Measurements from ENCODE around the gene PHB1. TPM values are rescaled to one million over a fixed set of nuclear protein-coding genes. Genes with fewer than 3 reads are reported as not detected.

PHB1 gene
- total RNA-seq, 2 donors from 2014 or later = 227 to 263 TPM

- Mint-ChIP-seq H3K9me3 (no peaks in the 10 kb centered on the region), H3K36me3 (ENCODE audit: low read depth) (no peaks in the 10 kb centered on the region), H3K4me3 (peak overlapping the region; percentile 46), H3K27me3 (ENCODE audit: insufficient read depth) (peaks cover 76% of the 10 kb centered on the region), H3K27ac (no peak overlapping the region), H3K4me1 (peaks cover 8% of the 10 kb centered on the region)
- TF ChIP-seq, protein P1, sequence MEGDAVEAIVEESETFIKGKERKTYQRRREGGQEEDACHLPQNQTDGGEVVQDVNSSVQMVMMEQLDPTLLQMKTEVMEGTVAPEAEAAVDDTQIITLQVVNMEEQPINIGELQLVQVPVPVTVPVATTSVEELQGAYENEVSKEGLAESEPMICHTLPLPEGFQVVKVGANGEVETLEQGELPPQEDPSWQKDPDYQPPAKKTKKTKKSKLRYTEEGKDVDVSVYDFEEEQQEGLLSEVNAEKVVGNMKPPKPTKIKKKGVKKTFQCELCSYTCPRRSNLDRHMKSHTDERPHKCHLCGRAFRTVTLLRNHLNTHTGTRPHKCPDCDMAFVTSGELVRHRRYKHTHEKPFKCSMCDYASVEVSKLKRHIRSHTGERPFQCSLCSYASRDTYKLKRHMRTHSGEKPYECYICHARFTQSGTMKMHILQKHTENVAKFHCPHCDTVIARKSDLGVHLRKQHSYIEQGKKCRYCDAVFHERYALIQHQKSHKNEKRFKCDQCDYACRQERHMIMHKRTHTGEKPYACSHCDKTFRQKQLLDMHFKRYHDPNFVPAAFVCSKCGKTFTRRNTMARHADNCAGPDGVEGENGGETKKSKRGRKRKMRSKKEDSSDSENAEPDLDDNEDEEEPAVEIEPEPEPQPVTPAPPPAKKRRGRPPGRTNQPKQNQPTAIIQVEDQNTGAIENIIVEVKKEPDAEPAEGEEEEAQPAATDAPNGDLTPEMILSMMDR (conservative IDR thresholded peaks at IDR 0.05) = no peak
- peak; percentile 65 for DNase-seq
- no peak overlapping the region for H3K9ac ChIP-seq (ENCODE audit: extremely low read depth, low read length, poor library complexity, severe bottlenecking)
- 91% methylated on average over 1 to 3 of the region's 3 CpGs for WGBS, 2 experiments (ENCODE audit: insufficient coverage in 1 of 2, insufficient read length in 1 of 2)
- H3K9me3 ChIP-seq (ENCODE audit: control insufficient read depth, low read length) = no peaks in the 10 kb centered on the region
- peaks cover 27% of the 10 kb centered on the region for H3K27me3 ChIP-seq (ENCODE audit: control insufficient read depth, insufficient read depth, low read length, poor library complexity, severe bottlenecking)
- H3K36me3 ChIP-seq (ENCODE audit: control insufficient read depth, insufficient read depth, low read length) = no peaks in the 10 kb centered on the region
- H3K4me3 ChIP-seq (ENCODE audit: low read length) = no peak overlapping the region
- no peaks in the 10 kb centered on the region for H3K4me1 ChIP-seq (ENCODE audit: control insufficient read depth, insufficient read depth, low read length)
- no peak overlapping the region for H3K27ac ChIP-seq (ENCODE audit: low read depth, low read length)
These were observed 24.6 kb upstream of the PHB1 start for GRCh38 chr17:49439305-49439672.

DNA sequence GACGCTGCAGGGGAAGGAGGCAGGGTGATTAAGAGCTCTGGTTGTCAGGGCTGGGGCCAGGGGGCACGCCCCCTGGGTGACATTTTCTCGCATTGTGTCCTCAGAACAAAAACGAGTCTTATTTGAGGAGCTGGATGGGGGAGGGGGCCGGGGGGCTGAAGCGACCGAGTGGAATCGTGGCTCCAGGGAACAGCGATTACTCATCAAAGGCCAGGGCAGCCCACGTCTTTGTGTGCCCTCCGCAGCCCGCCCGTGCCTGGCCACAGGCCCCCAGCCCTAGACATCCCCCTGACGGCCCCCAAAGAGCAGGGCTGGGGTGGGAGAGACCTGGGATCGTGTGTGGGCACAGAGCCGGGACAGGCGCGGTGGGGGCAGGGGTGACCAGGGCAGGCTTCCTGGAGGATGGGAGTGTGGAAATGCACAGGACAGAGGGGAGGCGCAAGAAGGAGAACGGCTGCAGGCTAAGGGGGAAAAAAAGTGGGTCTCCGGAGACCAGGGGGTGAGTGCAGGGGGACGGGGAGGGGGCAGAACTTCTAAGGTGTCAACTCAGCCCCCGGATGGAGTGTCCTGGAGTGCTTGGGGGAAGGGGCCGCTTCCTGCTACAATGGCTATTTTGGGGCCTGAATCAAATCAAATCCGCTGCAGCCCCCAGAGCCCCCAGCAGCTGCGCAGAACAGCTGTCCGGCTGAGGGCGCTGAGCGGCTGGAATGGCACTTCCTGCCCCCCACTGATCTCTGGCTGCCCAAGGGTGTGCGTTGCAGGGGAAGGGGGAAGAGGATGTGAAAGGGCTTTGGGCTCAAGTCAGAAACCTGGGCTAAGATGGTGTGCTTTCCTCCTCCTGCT is 24.0 kb upstream of the PHB1 start:
- Histone ChIP-seq H3K27me3 (ENCODE audit: control insufficient read depth, insufficient read depth, low read length, poor library complexity, severe bottlenecking) (peaks cover 26% of the 10 kb centered on the region), H3K4me3 (ENCODE audit: low read length) (no peak overlapping the region), H3K9ac (ENCODE audit: extremely low read depth, low read length, poor library complexity, severe bottlenecking) (no peak overlapping the region), H3K36me3 (ENCODE audit: control insufficient read depth, insufficient read depth, low read length) (no peaks in the 10 kb centered on the region), H3K27ac (ENCODE audit: low read depth, low read length) (peak overlapping the region; percentile 86), H3K4me1 (ENCODE audit: control insufficient read depth, insufficient read depth, low read length) (no peaks in the 10 kb centered on the region), H3K9me3 (ENCODE audit: control insufficient read depth, low read length) (no peaks in the 10 kb centered on the region)
- TF ChIP-seq, protein P1 (conservative IDR thresholded peaks at IDR 0.05) = no peak
- no peaks in the 10 kb centered on the region for H3K9me3 Mint-ChIP-seq
- WGBS, 2 experiments (ENCODE audit: insufficient coverage in 1 of 2, insufficient read length in 1 of 2) = 26 to 29% methylated on average over 17 to 30 of the region's 30 CpGs
- peaks cover 71% of the 10 kb centered on the region for H3K27me3 Mint-ChIP-seq (ENCODE audit: insufficient read depth)
- peaks cover 8% of the 10 kb centered on the region for H3K4me1 Mint-ChIP-seq
- DNase-seq = peak; percentile 80
- no peak overlapping the region for H3K27ac Mint-ChIP-seq
- H3K4me3 Mint-ChIP-seq = peak overlapping the region; percentile 46
- no peaks in the 10 kb centered on the region for H3K36me3 Mint-ChIP-seq (ENCODE audit: low read depth)

GRCh38 chr17:49437696-49438435 is 23.2 kb upstream of the PHB1 start:
- peak overlapping the region; percentile 46 for H3K4me3 Mint-ChIP-seq
- peaks cover 63% of the 10 kb centered on the region for H3K27me3 Mint-ChIP-seq (ENCODE audit: insufficient read depth)
- Histone ChIP-seq H3K36me3 (ENCODE audit: control insufficient read depth, insufficient read depth, low read length) (no peaks in the 10 kb centered on the region), H3K27me3 (ENCODE audit: control insufficient read depth, insufficient read depth, low read length, poor library complexity, severe bottlenecking) (peaks cover 21% of the 10 kb centered on the region), H3K4me3 (ENCODE audit: low read length) (no peak overlapping the region), H3K4me1 (ENCODE audit: control insufficient read depth, insufficient read depth, low read length) (no peaks in the 10 kb centered on the region), H3K9ac (ENCODE audit: extremely low read depth, low read length, poor library complexity, severe bottlenecking) (no peak overlapping the region), H3K27ac (ENCODE audit: low read depth, low read length) (no peak overlapping the region), H3K9me3 (ENCODE audit: control insufficient read depth, low read length) (no peaks in the 10 kb centered on the region)
- peaks cover 8% of the 10 kb centered on the region for H3K4me1 Mint-ChIP-seq
- no peaks in the 10 kb centered on the region for H3K36me3 Mint-ChIP-seq (ENCODE audit: low read depth)
- no peak for DNase-seq
- H3K9me3 Mint-ChIP-seq = no peaks in the 10 kb centered on the region
- 85 to 92% methylated on average over 4 to 6 of the region's 7 CpGs for WGBS, 2 experiments (ENCODE audit: insufficient coverage in 1 of 2, insufficient read length in 1 of 2)
- TF ChIP-seq, protein P1 (conservative IDR thresholded peaks at IDR 0.05) = no peak
- H3K27ac Mint-ChIP-seq = no peak overlapping the region

Data from endodermal cell (in vitro differentiated cells).